Bone marrow (tissue), 2 donors: ENCODE measurements around the gene MBNL2.

Experiments
- DNase-seq, 2 donors: peaks; one replicate each; lab custom pipeline; 2025; lab: John Stamatoyannopoulos, UW

The MBNL2 gene

DNA sequence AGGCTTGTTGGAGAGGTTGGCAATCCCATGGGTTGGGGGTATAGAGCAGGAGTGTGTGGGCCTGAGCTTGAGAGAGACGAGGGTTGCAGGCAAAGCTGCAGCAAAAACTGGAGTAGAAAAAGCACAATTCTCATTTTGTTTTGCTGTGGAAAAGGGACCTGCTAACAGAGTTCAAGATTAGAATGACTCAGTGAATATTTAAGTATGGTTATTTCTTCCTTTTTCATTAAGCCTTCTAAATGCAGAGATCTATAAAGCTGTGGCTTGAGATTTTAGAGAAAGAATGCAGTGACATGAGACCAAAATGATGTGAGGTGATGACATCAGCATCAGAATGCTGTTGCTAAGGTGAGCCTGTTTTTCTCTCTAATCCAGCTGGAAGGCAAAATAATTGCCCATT is 10.8 kb upstream of the MBNL2 start:
- no peak for DNase-seq

DNA sequence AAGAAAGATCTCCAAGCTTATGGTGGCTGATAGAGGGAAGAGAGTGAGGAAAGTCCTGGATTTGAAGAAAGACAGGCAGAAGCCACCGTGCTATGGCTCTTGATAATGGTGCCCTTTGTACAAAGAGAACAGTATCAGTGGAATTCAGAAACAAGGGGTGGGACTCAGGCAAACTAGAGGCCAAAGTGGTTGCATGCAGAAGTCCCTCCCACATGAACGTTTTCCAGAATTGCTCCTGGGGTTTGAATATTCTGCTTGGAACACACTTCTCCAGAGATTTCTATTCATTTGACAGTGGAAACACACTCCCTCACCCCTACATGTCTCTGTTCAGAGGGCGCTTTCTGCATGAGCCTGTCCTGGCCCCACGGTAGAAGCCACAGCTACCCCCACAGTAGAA is 10.1 kb upstream of the MBNL2 start:
- DNase-seq = no peak

DNA sequence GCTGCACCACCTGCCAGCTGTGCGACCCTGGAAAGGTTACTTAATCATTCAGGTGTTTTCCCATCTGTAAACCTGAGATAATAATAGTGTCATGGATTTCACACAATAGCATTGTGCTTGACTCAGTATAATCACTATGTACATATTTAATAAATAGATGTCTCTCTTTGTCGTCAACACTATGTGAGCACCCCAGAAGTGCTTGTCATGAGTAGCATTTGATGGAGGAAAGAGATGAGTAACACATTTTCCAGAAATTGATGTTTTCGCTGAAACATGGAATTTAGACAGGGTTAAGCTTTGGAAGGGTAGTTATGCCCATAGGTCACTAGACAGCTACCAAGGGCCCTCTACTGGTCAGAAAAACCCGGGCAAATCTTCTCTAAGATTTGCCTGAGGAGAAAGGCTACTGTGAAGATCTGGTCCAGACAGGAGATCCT is 9.5 kb upstream of the MBNL2 start:
- no peak for DNase-seq

DNA sequence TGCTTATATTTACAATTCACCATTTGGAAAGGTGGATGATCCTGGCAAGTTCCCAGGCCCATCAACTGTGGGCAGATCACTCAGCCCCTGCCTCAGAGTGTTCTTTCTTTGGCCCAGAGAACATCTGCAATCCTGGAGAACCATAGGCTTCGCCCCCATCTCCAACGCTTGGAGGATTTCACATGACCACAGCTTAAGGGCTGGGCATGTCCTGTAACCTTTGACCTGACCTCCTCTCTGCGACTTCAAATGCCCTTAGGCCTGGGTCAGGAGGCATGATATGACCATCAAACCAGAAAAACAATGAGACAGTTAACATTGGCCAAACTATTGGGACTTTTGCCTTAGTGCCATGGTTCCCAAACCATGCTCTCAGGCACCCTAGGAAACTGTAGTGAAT is 7.2 kb upstream of the MBNL2 start:
- DNase-seq = no peak

DNA sequence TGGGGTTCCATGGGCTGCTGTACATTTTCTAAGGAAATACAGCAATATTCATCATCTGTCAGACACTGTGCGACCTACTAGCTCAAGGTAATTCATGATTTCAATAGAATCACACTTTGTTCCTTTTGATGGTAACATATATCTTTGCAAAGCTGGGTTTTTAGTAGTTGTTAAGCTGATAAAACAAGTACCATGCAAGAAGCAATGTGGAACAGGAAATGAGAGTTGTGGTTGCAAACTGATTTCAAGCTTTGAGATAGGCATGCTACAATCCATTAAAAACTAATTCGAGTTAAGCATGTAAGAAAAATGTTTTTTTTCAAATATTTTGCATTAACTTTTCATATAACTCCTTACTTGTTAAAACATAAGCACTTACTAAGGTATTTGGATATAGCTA is 6.8 kb upstream of the MBNL2 start:
- no peak for DNase-seq

DNA sequence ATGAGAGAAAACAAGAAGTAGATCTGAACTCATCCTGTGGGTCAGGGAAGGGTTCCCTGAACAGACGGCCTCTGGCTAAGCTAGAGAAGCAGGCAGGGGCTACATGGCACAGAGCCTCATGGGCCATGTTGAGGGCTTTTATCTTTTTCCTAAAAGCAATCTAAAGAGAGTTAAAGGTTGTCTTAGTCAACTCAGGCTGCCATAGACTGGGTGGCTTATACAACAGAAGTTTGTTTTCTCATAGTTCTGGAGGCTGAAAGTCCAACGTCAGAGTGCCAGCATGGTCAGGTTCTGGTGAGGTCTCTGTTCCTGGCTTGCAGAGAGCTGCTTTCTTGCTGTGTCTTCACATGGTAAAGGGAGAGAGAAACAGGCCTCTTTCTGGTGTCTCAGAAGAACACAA is 2.9 kb upstream of the MBNL2 start:
- DNase-seq = no peak

DNA sequence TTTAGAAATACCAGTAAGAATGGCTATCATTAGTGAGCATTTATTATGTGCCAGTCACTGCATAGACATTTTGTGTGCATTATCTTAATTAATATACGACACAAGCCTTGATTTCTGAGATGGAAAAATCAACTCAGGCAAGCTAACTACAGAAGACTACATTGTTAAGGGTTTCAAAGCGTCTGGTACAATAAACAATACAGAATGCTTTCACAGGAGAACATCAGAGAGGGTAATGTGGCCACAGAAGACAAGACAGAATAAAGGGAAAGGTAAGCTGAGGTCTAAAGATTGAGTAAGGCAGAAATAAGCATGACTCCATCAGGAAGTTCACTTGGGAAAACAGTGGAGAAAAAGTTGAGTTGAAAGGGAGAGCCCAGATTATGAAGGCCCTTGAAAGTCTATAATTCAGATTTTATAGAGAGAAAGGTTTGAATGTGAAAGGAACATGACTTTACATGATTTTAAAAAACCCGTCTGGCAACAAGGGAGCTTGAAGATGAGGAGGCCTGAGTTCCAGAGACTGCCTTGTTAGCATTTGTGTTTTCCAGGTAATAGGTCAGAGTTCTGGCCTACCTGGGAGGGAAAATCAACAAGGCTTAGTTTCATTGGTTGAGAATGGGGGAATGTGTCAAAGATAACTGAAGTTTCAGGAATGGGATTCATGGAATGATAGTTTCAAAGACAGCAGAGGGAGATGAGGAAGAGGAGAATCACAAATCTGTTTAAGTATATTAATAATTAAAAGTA is 1.8 kb upstream of the MBNL2 start:
- no peak for DNase-seq

DNA sequence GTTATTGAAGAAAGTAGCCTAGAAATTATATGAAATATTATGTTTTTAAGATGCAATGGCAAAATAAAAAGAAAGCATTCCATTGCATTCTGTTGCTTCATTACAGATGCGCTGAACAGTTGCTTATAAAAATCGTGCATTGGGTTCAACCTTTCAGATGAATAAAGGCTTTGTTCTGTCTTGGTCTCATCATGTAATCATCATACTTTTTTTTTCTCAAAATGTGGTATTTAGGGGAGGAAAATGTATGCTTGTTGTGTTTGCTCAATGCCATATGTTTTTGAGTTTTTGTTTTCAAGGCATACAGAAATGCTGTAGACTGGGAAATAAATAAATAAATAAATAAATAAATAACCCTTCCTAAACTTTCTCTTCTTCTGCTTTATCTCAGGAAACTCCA is 1.1 kb upstream of the MBNL2 start:
- DNase-seq = no peak

DNA sequence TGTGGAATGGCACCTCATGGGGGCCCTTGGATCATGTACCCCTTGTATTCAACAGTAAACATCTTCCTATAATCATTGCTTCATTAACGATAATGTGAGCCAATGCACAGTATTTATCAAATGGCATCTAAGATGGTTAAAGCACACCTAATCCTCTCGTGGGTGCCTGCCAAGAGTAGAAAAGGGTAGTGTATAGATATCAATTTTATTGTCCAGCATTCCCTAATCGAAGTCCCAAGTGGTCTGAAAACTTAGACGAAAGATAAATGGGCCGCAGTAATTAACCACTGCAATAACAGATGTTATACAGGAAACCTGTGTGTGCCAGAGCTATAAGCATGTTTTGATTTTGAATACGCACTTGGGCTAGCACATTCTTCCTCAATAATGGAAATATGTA is 667 bp upstream of the MBNL2 start:
- DNase-seq = no peak

DNA sequence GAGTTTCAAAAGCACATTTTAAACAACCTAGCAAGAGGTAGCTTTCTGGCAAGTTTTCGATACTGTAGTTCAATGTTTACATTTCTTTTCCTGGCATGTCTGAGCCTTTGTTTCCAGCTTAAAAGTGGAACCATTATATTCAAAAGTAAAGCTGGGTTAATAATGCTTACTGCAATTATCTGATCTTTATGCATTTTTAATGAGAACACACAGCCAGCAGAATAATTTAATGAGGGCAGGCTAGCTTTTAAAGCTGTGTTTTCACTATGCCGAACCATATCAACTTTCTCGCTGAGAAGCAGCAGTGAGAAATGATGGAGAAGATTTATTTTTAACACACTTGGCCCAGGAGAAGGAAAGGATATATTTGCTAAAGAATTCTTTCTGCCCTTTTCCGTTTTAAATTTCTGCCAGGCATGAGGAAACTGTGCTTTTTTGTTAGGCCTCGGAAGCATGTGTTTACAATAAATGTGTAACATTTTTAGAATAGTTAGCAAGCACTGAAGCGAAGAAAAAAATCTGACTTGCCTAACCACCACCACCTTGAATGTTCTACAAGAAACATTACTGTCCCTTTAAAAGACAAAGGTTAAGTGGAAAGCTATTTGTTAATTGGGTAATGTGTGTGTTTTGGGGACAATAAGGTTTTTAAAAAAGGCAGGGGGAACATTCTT is 1.0 kb downstream of the MBNL2 start:
- no peak for DNase-seq

DNA sequence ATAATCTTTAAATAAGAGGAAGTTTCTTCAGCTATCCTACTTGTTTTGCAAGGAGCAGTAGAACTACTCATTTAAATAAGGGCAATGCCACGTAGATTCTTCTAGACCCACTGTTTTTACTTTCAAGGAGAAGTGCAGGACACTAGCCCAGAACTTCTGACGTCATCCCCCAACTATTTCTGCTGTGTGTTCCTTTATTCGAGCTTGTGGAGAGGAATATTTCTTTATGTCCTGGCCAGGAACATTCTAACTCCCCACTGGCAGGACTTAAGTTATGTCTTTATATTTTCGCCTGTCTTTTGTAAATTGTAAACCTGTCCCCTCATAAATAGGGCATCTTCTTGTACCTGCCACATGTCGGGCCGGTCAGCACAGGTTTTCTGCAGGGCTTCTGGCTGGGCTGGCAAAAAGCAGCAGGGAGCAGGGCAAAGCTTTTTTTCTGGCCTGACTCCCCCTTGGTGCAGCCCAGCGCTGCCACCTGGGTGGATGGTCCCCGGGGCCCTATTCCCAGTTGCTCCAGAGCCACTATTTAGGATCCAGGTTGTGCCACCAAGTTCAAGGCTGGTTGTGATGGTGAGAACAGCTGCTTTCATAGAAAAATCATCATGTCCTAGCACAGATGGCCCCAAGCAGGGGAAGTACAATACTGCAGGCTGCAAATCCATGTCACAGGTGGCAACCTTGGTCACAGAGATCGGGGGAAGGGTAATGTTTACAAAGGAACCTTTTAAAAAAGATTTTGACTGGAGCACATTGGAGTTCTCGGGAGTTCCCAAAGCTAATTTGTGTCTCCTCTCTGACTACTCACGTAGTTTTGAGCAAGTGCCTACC is 1.8 kb downstream of the MBNL2 start:
- DNase-seq = peak in 1 of 2 donors; percentile 53

DNA sequence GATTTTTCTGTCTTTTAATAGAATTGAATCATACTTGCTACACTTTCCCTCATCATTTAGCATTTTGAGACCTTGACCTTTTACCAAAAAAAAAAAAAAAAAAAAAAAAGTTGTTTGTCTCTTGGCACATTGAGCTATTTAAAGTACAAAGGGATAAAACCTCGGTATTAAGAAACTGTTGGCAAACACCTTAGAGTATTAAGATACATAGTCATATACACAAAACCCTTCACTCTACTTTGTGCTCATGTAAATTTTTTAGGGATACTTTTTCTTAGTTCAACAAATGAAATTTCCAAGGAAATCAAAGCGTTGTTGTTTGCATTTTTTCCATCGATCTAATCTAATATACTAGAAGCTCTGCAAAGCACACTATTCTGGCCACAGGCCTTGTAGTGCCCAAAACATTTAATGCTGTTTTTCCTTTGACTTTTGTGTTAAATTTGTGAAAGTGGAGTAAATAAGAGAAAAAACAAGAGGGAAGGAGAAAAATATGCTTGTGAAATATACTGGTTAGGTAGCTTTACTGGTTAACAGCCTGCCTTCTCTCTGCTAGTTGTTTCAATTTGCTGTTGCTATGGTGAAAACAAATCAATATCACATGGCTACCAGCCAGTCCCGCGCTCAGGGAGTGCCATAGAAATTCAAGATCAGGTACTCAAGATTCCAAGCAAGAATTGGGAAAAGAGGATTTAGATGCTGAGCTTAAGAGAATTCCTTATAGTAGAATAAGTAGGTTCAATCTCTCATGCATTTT is 2.6 kb downstream of the MBNL2 start:
- DNase-seq = no peak

DNA sequence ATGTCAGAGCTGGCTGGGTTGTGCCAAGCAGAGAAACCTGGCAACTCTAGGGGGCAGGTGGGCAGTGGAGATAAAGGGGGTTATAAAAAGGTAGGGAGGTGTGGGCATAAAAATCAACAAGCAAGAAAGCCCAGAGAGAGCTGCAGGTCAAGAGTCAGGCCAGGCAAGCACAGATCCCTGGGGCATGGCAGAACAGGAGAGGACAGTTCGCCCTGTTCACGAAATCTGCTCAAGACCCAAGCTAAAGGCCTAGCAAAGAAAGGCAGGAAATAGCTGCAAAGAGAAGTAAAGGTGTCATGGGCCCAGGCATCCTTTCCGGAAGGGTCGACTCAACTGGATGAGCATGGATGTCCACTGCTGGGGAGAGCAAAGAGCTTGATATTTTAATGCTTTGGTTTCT is 3.4 kb downstream of the MBNL2 start:
- DNase-seq = no peak

DNA sequence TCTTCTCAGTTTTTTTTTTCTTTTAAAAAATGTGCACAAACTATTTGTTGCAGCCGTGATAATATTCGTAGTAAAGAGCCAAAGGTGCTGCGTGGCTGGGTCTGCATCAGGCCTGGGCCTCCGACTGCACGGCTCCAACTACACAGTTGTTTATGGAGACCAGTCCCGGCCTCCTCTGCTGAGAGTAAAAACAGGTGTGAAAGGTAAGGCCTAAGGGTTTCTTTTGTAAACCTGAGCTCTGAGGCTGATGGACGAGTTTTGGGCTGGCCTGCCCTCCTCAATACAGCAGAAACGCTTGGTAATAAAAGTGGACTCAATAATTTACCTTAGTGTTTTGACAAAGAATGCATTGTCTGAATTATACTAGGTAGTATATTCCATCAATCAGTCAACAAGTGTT is 3.9 kb downstream of the MBNL2 start:
- no peak for DNase-seq

DNA sequence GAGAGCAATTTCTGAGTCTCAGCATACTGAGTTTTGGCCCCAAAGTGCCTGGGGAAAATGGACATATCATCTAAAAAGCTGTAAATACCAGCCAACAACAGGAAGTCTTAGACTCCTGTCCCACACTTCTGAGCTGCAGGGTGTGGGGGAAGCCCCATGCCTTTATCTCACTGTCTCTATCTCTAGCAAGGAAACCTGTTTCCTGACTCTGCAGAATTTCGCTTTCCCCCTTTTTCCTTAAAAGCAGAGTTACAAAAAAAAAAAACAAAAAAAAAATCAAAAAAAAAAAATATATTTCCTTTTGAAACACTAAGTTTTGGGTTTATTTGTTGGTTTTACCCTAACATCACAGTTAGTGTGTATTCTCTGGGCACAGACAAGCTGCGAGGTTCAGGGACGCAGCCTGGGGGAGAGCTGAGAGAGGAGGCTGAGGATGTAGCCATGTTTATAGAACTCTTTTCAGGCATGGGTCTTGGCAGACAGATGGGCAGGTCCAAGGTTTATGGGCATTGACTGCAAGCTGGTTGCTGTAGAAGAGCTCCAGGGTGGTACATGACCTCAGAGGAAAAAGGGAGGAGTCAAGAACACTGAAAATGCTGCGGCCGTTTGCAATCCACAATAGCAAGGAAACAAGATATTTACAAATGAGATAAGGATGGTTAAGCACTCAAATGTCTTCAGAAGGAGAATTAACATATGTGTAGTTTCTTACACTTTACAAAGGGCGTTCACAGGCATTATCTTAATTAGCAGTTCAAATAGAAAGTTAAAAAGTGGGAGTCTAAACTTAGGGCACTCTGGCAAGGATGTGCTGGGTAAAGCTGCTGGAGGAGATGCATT is 4.9 kb downstream of the MBNL2 start:
- peak in 1 of 2 donors; percentile 47 for DNase-seq

DNA sequence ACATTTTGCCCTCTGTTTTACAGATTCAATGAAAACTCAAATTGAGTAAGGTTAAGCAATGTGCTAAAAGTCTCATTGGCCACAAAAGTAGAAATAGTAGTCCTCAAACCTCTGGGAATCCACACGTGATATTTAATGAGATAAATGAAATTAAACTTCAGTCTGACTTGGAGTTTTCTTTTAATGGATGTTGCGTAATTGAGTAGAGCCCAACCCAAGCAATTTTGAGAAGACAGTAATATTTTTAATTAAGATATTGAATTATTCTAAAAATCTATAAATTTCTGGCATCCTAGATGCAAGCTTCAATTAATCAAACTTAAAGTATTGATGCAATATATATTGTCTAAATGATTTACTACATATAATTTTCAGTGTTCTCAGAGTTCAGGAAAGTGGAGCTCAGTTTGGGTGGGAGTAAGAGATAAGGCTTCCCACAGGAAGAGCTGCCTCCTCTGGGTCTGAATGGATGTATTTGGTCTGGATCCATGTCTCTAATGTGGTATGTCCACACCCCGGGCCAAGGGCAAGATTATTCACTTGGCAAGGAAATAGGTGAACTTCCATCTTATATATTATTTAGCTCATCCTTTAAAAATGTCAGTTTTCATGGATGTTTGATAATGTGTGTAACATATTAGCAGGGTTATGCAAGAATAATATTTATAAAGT is 6.9 kb downstream of the MBNL2 start:
- DNase-seq = no peak

DNA sequence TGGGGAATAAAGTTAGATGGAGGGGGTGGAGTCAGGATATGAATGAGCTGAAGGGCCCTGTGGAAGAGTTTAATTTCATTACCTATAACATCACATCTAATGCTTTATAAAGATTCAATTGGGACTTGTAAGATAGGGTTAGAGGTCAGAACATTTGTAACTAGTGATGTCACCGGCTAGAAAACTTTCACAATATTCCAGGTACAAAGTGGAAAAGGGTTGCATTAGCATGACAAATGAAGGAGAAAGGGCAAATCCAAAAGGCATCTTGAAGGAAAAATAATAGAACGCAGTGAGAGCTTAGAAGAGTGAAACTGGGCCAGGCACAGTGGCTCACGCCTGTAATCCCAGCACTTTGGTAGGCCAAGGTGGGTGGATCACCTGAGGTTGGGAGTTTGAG is 7.6 kb downstream of the MBNL2 start:
- no peak for DNase-seq

DNA sequence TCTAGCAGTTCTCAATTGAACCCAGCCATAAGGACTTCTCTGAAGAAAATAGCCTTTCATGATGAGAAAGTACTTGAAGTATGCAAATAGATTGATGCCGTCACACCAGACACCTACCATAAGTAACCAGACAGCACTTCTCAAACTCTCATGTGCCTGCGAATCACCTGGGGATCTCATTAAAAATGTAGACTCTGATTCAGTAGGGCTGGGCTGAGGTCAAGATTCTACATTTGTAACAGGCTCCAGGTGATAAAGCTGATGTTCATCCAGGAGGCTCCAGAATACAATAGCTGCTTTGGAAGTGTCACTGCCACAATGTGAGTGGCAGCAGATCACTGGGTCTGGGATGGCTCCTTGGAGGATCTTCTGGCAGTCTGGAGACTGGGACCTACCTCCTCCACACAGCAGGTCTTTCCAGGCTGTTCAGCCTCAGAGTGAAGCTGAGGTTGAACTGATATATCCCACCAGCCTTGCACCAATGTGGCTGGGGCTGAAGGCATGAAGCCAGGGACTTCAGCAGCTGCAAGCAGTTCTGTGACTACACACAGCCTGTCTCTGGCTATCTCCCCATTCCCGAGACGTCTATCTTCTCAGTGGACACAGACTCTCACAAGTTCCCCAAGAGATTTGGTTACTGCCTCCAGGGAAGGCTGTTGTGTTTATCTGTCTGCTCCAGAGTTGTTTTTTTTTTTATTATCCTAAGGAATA is 9.1 kb downstream of the MBNL2 start:
- no peak for DNase-seq

DNA sequence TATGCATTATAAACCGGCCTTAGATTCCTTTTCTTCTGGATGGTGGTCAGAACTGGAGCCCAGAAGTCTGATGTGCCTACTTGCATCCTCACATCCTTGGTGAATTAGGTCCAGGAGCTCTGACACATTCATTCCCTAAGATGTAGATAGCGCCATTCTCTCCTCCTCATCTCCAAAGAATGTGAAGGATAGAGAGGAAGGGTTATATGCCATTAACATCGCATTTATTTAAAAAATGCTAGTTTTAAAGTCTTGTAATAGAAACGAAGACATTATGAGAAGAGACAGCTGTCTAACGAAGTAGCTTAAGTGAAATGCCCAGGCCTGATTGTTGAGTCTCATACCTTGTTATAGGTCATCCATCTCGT is 9.7 kb downstream of the MBNL2 start:
- no peak for DNase-seq

DNA sequence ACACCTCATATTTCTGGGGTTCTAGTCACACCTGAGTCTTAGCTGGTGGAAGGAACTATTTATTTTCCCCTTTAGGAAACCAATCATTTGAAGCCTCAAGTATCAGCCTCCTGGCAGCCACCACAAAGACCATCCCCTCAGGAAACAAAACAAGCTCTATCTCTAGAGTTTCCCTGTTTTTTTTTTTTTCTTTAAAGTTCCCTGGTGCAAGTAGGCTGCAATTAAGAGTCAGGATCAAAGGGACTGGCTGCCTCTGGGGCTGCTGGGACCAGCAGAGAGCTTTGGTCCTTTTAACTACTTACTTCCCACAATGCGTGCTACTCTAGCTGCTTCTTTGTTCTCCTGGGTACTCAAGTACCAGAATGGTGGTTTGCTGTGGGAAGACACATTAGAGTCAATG is 11.4 kb downstream of the MBNL2 start:
- DNase-seq = no peak
